GM18907 (cell line): ENCODE data around the gene CCDC146.
A peak's percentile ranks its signal among the peaks of the same experiment; 100 is the strongest.
"Not testable (repeated sequence)": the region's sequence is repeated elsewhere in the genome, so short reads cannot be mapped to it uniquely, and the experiment has no call there.

ENCODE experiments used
- ATAC-seq: cut with Tn5 transposase; IDR thresholded peaks from one replicate; pipeline ENCODE4 v1.9.1; 2021; ENCODE audit warnings: mild to moderate bottlenecking, moderate library complexity; ENCODE audit not compliant: unreplicated experiment

The CCDC146 gene

GRCh38 chr7:77121860-77122681, at the start of gene CCDC146:
Gene CCDC146 (plus strand): TSS chr7:77122615. CDS start chr7:77167669, 45,054 bp downstream.
- ATAC-seq = peak; percentile 98

- not testable (repeated sequence) for ATAC-seq
These were observed 47.5 kb upstream of the CCDC146 start for GRCh38 chr7:77074786-77075396.

- ATAC-seq = not testable (repeated sequence)
These were observed 45.4 kb upstream of the CCDC146 start for GRCh38 chr7:77077060-77077459.

GRCh38 chr7:77079112-77079511, 43.3 kb upstream of the CCDC146 start:
- ATAC-seq = not testable (repeated sequence)

GRCh38 chr7:77079624-77080023, 42.8 kb upstream of the CCDC146 start:
- not testable (repeated sequence) for ATAC-seq

GRCh38 chr7:77080236-77080635, 42.2 kb upstream of the CCDC146 start:
- ATAC-seq = not testable (repeated sequence)

GRCh38 chr7:77082192-77082591, 40.2 kb upstream of the CCDC146 start:
- ATAC-seq = not testable (repeated sequence)

GRCh38 chr7:77092301-77092700, 30.1 kb upstream of the CCDC146 start:
- not testable (repeated sequence) for ATAC-seq

- not testable (repeated sequence) for ATAC-seq
These were observed 21.9 kb upstream of the CCDC146 start for GRCh38 chr7:77100501-77100900.

GRCh38 chr7:77101187-77101586, 21.2 kb upstream of the CCDC146 start:
- not testable (repeated sequence) for ATAC-seq

GRCh38 chr7:77102671-77103070, 19.7 kb upstream of the CCDC146 start:
- not testable (repeated sequence) for ATAC-seq

GRCh38 chr7:77105904-77106303, 16.5 kb upstream of the CCDC146 start:
- not testable (repeated sequence) for ATAC-seq

GRCh38 chr7:77107659-77108058, 14.8 kb upstream of the CCDC146 start:
- not testable (repeated sequence) for ATAC-seq

- ATAC-seq = not testable (repeated sequence)
These were observed 14.1 kb upstream of the CCDC146 start for GRCh38 chr7:77108362-77108761.

GRCh38 chr7:77112719-77113306, 9.6 kb upstream of the CCDC146 start:
- not testable (repeated sequence) for ATAC-seq

GRCh38 chr7:77125486-77125885, 3.1 kb downstream of the CCDC146 start:
- not testable (repeated sequence) for ATAC-seq

GRCh38 chr7:77127009-77127408, 4.6 kb downstream of the CCDC146 start:
- ATAC-seq = not testable (repeated sequence)

GRCh38 chr7:77128582-77129410, 6.4 kb downstream of the CCDC146 start:
- ATAC-seq = peak; percentile 80

- not testable (repeated sequence) for ATAC-seq
These were observed 9.4 kb downstream of the CCDC146 start for GRCh38 chr7:77131781-77132180.

GRCh38 chr7:77138668-77139067, 16.3 kb downstream of the CCDC146 start:
- not testable (repeated sequence) for ATAC-seq

- not testable (repeated sequence) for ATAC-seq
These were observed 17.9 kb downstream of the CCDC146 start for GRCh38 chr7:77140291-77140690.
